Posterior cingulate gyrus (tissue), 11 donors: ENCODE measurements around the gene ZNF618.

ENCODE experiments used
- DNase-seq, 10 donors: peaks; one replicate each; pipeline versions ENCODE4 v3.0.0 to v3.0.0-alpha.2; 2020 to 2021; ENCODE audit warnings: mixed read lengths in 3 of 10
- intact Hi-C: fragments of 100-400 bp; cut with DNase I; formaldehyde crosslinking; loops from one replicate; pipeline ENCODE4 v1.15.1; 2023

Gene ZNF618, protein sequence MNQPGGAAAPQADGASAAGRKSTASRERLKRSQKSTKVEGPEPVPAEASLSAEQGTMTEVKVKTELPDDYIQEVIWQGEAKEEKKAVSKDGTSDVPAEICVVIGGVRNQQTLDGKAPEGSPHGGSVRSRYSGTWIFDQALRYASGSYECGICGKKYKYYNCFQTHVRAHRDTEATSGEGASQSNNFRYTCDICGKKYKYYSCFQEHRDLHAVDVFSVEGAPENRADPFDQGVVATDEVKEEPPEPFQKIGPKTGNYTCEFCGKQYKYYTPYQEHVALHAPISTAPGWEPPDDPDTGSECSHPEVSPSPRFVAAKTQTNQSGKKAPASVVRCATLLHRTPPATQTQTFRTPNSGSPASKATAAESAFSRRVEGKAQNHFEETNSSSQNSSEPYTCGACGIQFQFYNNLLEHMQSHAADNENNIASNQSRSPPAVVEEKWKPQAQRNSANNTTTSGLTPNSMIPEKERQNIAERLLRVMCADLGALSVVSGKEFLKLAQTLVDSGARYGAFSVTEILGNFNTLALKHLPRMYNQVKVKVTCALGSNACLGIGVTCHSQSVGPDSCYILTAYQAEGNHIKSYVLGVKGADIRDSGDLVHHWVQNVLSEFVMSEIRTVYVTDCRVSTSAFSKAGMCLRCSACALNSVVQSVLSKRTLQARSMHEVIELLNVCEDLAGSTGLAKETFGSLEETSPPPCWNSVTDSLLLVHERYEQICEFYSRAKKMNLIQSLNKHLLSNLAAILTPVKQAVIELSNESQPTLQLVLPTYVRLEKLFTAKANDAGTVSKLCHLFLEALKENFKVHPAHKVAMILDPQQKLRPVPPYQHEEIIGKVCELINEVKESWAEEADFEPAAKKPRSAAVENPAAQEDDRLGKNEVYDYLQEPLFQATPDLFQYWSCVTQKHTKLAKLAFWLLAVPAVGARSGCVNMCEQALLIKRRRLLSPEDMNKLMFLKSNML

DNA sequence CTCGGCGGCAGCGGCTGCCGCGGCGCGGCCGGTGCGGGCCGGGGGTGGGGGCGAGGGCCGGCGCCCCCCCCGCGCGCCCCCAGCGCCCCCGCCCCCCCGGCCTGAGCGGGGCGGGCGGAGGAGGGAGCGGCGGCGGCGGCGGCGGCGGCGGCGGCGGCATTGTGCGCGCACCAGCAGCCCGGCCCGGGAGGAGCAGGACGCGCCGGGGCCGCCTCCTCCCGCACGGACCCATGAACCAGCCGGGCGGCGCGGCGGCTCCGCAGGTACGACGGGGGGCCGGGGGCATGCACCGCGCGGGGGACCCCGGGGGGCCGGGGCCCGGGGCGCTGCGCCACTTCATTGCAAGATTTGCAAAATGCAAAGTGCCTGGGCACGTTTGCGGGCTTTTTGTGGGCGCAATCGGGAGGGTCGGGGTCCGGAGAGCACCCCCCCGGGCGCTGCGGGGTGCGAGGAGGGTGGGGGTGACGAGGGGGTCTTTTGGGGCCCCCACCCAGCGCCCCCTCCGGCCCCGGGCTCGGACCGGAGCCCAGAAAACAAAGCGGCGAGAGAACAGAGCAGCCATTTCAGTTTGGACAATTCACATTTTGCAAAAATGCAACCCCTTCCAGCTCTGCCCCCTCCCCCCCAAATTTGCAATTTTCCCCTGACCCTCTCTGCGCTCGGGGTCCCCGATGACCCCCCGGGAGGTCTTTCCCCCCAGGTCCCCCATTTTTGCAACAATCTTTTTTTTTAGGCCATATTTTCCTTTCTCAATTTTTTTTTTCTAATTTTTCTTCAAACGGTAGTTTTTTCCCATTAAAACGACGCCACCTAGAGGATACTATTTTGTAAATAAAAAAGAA lies at the start of gene ZNF618:
ZNF618 (plus strand) TSS at position 159 of the 842 bp plus-strand sequence; CDS start at position 231, 72 bp downstream.
- intact Hi-C loops = loop anchor here (5.0 to 10.0 kb wide), 3 partner anchors 69 to 192 kb away; no protein-coding TSS in a partner anchor
- DNase-seq = peak in 4 of 10 donors; percentile 7 to 85 (median 65)

DNA sequence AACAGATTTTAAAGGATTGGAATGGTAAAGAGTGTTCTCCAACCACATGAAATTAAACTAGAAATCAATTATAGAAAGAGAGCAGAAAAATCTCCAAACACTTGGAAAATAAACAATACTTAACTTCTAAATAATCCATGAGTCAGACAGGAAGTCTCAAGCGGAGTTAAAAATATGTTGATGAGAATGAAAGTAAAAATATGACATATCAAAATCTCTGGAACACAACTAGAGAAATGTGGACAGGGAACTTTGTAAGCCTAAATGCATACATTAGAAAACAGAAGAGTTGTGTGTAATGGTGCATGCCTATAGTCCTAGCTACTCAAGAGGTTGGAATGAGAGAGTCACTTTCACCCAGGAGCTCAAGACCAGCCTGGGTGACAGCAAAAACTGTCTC lies 47.9 kb upstream of the ZNF618 start:
- intact Hi-C loops = no loop called here
- no peak for DNase-seq

DNA sequence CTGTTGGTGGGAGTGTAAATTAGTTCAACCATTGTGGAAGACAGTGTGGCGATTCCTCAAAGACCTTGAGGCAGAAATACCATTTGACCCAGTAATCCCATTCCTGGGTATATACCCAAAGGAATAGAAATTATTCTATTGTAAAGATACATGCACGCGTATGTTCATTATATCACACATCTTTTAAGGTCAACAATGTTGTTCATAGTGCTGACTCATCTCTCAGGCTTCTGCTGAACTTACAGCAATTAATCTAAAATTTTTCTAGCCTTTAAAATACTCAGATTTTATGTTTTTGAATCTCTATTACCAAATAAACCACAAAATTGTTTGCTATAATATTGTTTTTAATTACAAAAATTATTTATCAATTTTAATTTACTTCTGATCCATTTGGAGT lies 38.8 kb upstream of the ZNF618 start:
- intact Hi-C loops = no loop called here
- no peak for DNase-seq

DNA sequence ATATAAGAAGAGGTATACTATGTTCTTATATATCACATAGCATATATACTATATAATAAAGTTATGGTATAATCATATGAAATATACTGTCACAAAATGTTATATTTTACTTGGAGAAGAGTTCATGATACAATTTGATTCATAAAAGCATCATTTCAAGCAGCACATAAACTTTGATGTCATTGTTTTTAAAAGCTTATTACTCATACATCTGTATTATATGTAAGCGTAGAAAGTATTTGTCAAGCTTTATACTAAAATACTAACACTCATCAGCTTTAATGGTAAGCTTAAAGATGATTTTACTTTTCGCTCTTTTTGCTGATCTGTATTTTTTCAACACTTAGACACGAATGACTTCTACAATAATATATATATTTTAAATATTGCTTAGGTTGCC lies 34.0 kb upstream of the ZNF618 start:
- intact Hi-C loops = no loop called here

DNA sequence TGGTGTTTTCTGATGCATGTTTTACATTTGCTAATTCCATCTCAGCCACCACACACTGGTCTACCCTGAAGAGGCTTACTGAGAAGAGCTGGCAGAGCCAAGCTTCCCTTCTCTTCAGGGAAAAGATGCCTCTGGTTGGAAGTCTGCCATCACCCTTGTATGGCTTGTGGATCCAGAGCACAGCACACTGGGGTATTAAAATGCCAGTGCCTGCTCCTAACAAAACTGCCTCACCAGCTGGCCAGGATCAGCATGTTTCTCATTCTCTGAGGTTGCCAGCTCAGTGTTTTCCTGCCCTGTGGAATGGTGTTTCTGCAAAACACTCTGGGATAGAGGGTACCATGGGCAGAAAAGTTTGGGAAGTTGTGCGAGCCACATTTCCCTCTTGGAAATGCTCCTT lies 31.6 kb upstream of the ZNF618 start:
- intact Hi-C loops = no loop called here
- DNase-seq = no peak

More for the DNA sequence above, 34.0 kb upstream of the ZNF618 start:
- DNase-seq = no peak

DNA sequence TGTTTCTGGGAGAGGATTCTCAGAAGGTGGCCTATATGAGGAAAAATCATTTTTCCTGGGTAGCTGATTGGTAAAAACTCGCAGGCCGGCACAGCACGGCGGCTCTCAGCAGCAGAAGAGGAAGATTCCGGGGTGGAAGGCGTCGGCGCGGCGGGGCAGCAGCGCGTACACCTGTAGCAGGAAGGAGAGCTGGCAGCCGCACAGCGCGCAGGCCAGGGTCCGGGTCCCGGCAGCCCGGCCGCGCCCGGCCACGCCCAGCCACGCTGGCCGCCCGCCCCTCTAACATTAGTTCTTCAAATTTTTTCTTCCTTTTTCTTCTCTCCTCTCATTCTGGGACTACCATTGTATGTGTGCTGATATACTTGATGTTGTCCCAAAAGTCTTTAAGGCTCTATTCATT lies 24.8 kb upstream of the ZNF618 start:
- intact Hi-C loops = no loop called here
- DNase-seq = peak in 1 of 10 donors; percentile 55

DNA sequence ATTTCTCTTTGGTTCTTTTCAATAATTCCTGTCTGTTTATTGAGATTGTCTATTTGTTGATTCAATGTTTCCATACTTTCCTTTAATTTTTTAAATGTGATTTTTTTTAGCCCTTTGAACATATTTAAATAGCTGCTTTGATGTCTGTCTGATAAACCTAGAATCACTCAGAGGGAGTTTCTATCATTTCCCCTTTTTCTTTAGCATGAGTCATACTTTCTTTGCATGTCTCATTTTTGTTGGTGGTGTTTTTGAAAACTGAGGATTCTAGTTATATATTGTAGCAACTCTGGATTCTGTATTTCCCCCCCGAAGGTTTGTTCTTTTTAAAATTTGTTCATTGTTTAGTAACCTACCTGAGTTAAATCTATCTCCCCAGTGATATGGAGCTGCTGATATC lies 24.2 kb upstream of the ZNF618 start:
- intact Hi-C loops = no loop called here
- DNase-seq = no peak

DNA sequence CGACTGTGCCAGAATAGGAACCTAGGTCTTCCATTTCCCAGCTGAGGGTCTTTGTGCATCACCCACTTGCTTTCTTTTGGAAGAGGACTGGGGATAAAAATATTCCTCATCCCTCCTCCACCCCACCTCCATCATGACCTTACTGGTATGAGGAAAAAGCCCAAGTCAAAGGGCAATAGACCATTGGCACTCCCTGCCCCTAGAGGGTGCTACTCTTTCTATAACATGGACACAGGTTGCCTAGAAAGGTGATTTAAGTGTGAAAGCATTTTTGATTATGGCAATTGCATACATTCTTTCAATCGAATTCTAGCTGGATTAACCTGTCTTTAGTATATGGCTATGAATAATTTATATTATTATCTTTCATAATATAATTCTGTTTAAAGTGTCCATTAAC lies 22.8 kb upstream of the ZNF618 start:
- intact Hi-C loops = no loop called here
- DNase-seq = no peak

DNA sequence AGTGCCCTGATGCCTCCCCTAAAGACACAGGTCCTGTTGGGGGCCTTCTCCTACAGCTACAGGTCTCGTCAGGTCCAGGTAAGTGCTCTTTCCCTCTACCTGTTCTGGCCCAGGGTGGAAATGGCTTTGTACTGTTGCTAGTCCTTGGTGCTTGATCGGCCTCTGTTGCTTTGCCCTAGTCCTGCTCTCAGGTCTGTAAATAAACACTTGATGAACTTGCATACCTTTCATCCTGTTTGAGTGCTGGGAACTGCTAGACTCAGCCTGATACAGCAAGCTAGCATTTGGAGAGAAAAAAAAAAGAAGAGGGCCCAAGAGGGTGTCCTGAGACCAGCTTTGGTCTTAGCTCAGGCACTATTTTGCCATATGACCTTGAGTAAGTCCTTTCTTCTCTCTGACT lies 21.8 kb upstream of the ZNF618 start:
- no peak for DNase-seq
- intact Hi-C loops = no loop called here

DNA sequence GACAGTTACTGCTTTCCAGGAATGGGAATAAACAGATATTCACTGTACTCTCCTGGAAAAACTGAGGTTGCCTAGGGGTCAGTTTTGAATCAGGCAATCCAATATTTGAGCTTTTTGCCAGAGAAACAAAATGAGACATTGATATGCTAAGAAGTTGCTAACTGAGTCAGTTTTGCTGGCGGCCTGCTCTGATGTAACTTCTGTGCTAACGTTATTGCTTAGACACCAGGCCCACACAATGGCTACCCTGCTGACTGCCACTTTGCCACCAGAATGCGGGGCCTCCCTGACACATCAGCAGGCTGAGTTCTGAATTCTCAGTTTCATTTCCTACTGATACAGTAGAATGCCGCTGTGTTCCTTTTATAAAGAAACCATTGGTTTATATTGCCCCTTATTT lies 18.2 kb upstream of the ZNF618 start:
- DNase-seq = peak in 3 of 10 donors; percentile 22 to 29 (median 27)
- intact Hi-C loops = no loop called here

DNA sequence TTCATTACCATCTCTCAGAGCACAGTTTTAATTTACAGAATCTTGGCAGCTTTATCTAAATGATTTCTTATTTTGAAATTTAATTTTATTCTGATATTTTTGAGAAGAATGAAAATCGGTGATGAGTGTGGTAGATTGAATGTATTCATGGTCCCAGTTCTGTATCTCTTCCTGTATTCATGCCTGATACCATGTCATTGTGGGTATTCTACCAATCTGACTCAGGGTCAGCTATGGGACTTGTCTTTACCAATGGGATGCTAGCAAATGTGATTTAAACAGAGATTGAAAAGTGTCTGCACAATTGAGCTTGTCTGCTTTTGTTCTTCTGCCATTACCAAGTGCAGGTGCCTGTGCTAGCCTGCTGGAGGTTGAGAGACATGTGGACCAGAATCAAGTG lies 17.8 kb upstream of the ZNF618 start:
- DNase-seq = no peak
- intact Hi-C loops = no loop called here

DNA sequence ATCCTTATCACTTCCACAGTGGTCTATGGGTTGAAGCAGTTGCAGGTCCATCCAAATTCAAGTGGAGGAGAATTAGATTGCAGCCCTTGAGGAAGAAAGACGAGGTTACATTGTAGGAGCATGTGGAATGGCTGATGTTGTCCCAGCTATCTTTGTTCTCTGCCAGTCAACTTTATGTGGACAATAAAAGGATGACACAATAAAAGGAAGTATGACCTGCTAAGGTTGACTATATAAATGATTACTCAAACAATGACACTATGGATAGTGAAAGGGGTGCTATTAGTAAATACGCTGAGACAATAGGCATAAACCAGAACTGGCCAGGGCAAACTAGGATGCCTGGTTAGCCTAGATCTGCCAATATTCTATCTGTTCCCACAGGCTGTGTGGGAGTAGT lies 12.8 kb upstream of the ZNF618 start:
- intact Hi-C loops = no loop called here
- no peak for DNase-seq

DNA sequence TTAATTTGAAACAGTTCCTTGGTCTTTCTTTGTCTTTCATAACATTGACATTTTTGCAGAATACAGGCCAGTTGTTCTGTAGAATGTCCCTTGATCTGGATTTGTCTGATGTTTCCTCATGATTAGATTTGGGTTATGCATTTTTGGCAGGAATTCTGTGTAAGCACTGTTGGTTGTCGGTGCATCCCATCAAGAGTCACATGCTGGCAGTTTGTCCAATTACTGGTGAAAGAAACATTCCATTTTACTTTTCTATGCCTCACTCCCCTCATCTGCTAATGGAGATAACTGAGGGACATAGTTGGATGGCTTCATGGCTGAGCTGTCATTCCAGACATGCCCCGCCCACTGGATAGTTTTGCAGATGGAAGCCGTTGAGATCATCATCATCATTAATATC lies 7.6 kb upstream of the ZNF618 start:
- no peak for DNase-seq
- intact Hi-C loops = no loop called here

DNA sequence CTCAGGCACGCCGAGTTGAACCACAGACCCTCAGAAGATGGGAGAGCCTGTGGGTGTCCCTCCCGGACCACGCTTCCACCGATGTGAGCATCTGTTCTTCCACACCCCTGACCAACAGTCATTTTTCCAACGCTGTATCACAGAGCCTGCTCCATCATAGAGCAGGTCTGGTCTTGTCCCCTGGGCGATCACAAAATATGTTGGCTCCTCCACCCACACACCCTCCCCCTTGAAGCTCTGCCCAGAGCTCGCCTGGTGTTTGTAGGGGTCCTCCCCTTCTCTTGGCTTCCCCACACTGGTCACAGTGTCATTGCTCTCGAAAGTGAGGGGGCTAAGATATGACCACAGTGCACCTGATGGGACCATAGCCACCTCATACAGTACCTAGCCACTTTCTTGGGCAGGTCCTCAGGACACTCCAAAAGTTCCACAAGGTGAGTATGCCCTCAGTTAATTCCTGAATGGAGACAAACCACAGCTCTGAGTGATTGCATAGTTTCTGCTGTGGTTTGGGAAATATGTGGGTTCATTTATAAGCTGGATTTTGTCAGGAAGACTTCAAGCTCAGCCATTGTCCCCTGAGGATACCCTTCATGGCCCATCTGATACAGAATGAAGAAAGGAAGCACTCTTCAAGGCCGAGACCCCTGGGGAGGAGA lies 3.5 kb upstream of the ZNF618 start:
- intact Hi-C loops = loop anchor here (10.0 kb wide), 1 partner anchor 188 kb away; no protein-coding TSS in a partner anchor
- DNase-seq = no peak

DNA sequence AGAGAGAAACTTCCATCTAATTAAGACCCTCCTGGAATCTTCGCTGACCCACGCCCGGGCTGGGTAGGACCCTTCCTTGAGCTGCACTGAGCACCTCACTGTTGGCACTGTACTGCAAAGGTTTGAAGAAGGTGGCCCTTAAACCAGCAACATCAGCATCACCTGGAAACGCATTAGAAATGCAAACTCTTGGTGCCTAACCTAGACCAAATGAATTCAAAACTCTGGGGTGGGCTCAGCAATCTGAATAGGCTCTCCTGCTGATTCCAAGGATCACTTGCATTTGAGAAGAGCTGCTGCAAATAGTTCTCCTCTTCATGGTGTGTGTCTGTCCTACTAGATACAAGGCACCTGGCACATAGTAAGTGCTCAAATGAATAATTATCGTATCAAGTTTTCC lies 2.7 kb upstream of the ZNF618 start:
- intact Hi-C loops = loop anchor here (10.0 kb wide), 1 partner anchor 189 kb away; no protein-coding TSS in a partner anchor
- no peak for DNase-seq

DNA sequence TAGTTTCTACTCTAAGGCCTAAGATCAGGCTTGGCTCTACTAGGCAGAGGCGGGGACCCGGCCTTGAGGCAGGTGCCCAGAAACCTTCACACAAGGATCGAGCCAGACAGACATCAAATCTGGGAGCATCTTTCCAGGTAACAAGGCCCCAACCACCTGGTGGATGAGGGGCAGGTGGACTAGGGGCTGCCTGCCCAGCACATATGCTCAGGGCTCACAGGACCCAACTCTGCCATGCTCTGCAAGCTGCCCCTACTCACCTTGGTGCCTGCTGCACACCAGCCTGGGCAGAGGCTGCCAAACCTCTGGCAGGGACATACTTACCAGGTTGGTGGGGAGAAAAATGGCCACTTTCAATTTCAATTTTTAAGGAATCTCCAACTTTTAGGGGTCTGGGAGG lies 2.2 kb upstream of the ZNF618 start:
- DNase-seq = no peak
- intact Hi-C loops = loop anchor here (10.0 kb wide), 1 partner anchor 189 kb away; no protein-coding TSS in a partner anchor

DNA sequence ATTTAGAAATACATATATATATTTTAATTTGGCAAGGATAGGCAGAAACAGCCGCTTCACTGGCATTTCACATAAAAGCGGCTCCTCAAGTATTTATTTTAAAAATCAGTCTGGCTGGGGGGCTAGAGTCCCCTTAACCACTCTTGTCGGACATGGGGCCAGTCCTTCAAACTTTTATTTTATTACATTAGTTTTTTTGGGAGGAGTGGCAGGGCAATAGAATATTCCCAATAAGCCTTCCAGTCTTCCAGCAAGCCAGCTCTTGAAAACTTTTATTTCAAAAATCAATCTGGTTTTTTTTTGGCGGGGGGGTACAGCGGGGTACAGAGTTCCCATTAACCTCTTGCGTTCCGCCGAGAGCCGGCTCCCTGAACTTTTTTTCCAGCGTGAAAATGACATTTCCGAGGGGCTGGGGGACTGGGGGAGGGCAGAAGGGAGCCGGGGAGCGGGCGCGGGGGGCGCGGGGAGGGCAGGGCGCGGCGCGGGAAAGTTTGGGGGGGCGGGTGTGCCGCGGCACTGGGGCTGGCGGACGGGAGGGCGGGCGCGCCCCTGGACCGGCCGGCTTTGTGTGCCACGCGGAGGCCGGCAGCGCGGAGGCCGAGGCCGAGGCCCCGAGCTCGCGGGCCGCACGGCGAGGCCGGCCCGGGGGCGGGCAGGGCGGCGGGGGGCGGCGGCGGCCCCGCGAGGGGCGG lies 504 bp upstream of the ZNF618 start:
- no peak for DNase-seq

DNA sequence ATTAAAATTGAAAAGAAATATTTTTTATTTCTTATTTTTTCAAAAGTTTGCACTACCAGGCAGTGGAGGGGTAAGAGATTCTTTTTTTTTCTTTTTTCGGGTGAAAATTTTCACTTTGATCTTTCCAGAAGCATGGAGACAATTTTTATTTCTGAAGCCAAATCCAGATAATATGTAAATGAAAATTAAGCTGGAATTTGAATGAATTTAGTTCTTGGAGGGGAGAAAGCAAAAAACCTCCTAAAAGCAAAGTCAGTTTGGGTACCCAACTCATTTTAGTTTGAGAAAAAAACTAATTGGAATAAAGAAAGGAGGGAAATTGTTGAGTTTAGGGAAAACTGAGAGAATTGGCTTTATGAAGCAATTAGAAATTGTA lies 872 bp downstream of the ZNF618 start:
- intact Hi-C loops = loop anchor here (5.0 to 10.0 kb wide), 3 partner anchors 70 to 192 kb away; no protein-coding TSS in a partner anchor

More for the DNA sequence above, 504 bp upstream of the ZNF618 start:
- intact Hi-C loops = loop anchor here (5.0 to 10.0 kb wide), 3 partner anchors 68 to 191 kb away; no protein-coding TSS in a partner anchor

DNA sequence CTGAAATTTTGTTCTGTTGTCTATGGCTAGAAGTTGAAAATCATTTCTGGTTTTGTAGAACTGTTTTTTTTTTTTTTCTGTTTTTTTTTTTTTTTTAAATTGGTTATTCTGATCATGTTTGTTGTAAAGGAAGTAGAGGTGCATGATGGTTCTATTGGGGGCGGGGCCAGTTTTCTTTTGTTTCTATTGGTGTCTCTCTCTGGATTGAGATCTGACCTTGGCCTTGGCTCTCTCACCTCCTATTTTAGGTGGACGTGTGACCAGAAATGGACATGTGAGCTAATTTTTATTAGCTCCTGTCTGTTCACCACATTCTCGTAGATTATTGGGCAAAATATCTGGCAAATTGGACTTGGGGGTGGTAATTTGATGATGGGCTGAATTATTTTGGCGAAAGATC lies 3.2 kb downstream of the ZNF618 start:
- intact Hi-C loops = loop anchor here (5.0 to 10.0 kb wide), 3 partner anchors 72 to 195 kb away; no protein-coding TSS in a partner anchor
- DNase-seq = no peak

More for the DNA sequence above, 872 bp downstream of the ZNF618 start:
- DNase-seq = no peak
